Measurements from ENCODE around the gene FAM177B. TPM values are rescaled to one million over a fixed set of nuclear protein-coding genes. Genes with fewer than 3 reads are reported as not detected.

Gene FAM177B
- total RNA-seq = 10 to 100 TPM in 1 of 8 experiments, 1 to 10 TPM in 2, not detected in 5; 1.2 to 11.1 (median 1.4) TPM

DNA sequence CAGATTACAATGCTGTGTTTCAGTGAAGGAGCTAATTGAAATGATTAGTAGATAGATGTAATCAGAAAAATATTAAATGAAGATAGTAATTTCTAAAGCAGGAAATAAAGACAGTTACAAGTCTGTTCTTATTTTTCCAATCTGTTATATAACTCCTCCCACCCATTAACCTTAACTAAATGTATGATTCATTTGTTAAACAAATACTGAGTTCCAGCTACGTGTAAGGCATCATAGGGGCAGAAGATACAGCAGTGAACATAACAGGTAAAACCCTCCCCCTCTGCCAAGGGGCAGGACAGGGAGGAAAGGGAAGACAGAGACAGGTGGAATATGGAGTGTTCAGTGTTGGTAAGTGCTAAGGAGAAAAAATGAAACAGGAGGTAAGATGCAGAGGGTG lies at the start of gene FAM177B:
FAM177B (plus strand) TSS at position 231 of the 400 bp plus-strand sequence. CDS start 9,344 bp downstream, outside the sequence.
- H3K4me1 ChIP-seq (replicated peaks in 1 of 2) = no peaks in the 10 kb centered on the region
- H3K27ac ChIP-seq = no peak within 1 kb of the TSS
- no peak within 1 kb of the TSS for H3K4me3 ChIP-seq
- in situ Hi-C loops (cut with MboI; ENCODE audit: low pct_unique_long_range_greater_than_20kb in 2 of 9, low sequenced_read_pairs in 9 of 9, unreplicated experiment in 9 of 9) = no loop called here
- ATAC-seq (replicated peaks in 6 of 8) = no peak
- 0 to 90% (median 67%) methylated on average over 1 of the region's 1 CpG; no CpG with 5 or more reads in 1 of the 10 experiments for WGBS, 10 experiments

DNA sequence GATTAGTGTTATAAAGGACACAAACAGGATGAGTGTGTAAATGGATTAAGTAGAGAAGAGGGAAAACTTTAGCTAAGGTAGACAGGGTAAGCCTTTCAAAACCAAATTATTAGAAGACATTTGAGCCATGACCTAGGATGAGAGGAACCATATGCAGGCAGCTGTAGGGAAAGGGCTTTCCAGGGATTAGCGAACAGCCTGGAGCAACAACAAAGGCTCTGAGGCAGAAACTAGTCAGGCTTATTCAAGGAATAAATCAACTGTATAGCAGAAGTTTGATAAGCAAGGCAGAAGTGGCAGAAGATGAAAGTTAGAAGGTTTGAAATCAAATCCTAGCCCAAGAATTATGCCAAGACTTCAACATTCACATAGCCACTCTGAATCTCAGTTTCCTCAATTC lies 46.0 kb upstream of the FAM177B start:
- in situ Hi-C loops (cut with MboI; ENCODE audit: low pct_unique_long_range_greater_than_20kb in 2 of 9, low sequenced_read_pairs in 9 of 9, unreplicated experiment in 9 of 9) = no loop called here
- Histone ChIP-seq H3K4me3 (no peak overlapping the region), H3K27ac (no peak overlapping the region), H3K4me1 (replicated peaks in 1 of 2) (no peaks in the 10 kb centered on the region)
- 82 to 100% (median 100%) methylated on average over 1 of the region's 1 CpG; no CpG with 5 or more reads in 2 of the 10 experiments for WGBS, 10 experiments
- ATAC-seq (replicated peaks in 6 of 8) = peak in 1 of 8 experiments; percentile 50

DNA sequence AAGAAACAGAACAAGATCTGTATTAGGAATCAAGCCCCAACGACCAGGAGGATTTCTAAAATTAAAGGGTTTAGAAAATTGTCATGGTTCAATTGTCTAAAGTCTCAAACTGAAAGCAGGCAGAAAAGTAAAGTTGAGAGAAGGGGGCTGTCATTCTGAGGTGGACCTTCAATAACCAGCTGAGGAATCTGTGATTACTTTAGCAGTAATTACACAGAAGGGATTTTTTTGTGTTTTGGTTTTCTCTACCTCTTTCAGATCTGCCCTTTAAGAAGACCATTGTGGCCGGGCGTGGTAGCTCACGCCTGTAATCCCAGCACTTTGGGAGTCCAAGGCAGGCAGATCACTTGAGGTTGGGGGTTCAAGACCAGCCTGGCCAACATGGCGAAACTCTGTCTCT lies 42.1 kb upstream of the FAM177B start:
- 74 to 97% (median 81%) methylated on average over 1 to 5 of the region's 5 CpGs; no CpG with 5 or more reads in 2 of the 10 experiments for WGBS, 10 experiments
- in situ Hi-C loops (cut with MboI; ENCODE audit: low pct_unique_long_range_greater_than_20kb in 2 of 9, low sequenced_read_pairs in 9 of 9, unreplicated experiment in 9 of 9) = no loop called here

DNA sequence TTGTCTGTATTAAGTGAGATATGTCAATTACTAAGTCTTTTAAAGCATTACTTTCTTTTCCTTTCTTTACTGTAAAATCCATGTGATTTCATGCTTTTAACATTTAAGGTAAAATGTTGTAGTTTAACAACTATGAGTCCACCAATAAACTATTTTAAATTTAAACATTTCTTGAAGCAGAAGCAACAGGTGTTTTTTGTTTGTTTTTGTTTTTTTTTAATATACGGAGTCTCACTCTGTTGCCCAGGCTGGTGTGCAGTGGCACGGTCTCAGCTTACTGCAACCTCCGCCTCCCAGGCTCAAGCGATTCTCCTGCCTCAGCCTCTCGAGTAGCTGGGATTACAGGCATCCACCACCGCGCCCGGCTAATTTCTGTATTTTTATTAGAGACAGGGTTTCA lies 40.3 kb upstream of the FAM177B start:
- Histone ChIP-seq H3K4me1 (replicated peaks in 1 of 2) (no peaks in the 10 kb centered on the region), H3K27ac (no peak overlapping the region), H3K4me3 (no peak overlapping the region)
- ATAC-seq (replicated peaks in 6 of 8) = no peak
- in situ Hi-C loops (cut with MboI; ENCODE audit: low pct_unique_long_range_greater_than_20kb in 2 of 9, low sequenced_read_pairs in 9 of 9, unreplicated experiment in 9 of 9) = no loop called here
- WGBS, 10 experiments = 86 to 100% (median 98%) methylated on average over 3 to 8 of the region's 8 CpGs

More for the DNA sequence above, 42.1 kb upstream of the FAM177B start:
- Histone ChIP-seq H3K4me3 (no peak overlapping the region), H3K4me1 (replicated peaks in 1 of 2) (no peaks in the 10 kb centered on the region), H3K27ac (no peak overlapping the region)
- no peak for ATAC-seq (replicated peaks in 6 of 8)

DNA sequence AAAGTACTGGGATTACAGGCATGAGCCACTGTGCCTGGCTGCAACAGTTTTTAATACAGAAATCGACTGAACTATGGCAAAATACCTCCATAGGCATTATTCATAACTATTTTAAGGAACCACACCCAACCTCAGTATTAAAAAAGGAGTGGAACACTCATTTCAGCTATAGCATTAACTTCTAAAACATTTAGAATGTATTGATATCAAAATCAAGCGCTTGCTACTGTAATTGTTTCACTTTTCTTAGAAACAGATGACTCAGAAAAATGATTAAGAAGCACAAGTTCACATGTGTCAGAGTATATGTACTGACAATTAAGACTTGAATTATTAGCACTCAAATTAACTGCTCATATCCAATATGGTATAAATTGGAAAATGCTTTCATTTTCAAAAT lies 39.8 kb upstream of the FAM177B start:
- Histone ChIP-seq H3K4me3 (no peak overlapping the region), H3K4me1 (replicated peaks in 1 of 2) (no peaks in the 10 kb centered on the region), H3K27ac (no peak overlapping the region)
- in situ Hi-C loops (cut with MboI; ENCODE audit: low pct_unique_long_range_greater_than_20kb in 2 of 9, low sequenced_read_pairs in 9 of 9, unreplicated experiment in 9 of 9) = no loop called here
- peak in 1 of 8 experiments; percentile 30 for ATAC-seq (replicated peaks in 6 of 8)
- 57 to 100% (median 91%) methylated on average over 1 to 2 of the region's 2 CpGs; no CpG with 5 or more reads in 2 of the 10 experiments for WGBS, 10 experiments

DNA sequence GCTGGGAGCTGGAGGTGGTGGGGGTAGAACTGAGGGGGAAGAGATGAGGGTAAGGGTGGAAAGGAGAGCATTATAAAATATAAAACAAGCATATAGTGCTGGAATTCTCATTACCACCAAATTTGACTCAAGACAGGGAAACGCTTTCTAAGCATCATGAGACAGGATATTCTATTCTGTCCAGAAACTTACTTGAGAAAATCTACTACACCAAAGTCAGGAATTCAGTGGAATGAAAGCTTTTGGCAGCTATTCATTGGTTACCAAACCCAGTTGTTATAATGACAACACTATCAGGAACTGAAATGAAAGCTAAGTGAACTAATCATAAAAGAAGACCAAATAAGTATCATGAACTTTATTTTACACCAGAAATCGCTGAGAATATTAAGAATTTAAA lies 39.2 kb upstream of the FAM177B start:
- no peak overlapping the region for H3K27ac ChIP-seq
- peak in 1 of 8 experiments; percentile 44 for ATAC-seq (replicated peaks in 6 of 8)
- 43 to 100% (median 93%) methylated on average over 1 to 2 of the region's 2 CpGs for WGBS, 10 experiments
- no peak overlapping the region for H3K4me3 ChIP-seq
- H3K4me1 ChIP-seq (replicated peaks in 1 of 2) = no peaks in the 10 kb centered on the region
- in situ Hi-C loops (cut with MboI; ENCODE audit: low pct_unique_long_range_greater_than_20kb in 2 of 9, low sequenced_read_pairs in 9 of 9, unreplicated experiment in 9 of 9) = no loop called here

DNA sequence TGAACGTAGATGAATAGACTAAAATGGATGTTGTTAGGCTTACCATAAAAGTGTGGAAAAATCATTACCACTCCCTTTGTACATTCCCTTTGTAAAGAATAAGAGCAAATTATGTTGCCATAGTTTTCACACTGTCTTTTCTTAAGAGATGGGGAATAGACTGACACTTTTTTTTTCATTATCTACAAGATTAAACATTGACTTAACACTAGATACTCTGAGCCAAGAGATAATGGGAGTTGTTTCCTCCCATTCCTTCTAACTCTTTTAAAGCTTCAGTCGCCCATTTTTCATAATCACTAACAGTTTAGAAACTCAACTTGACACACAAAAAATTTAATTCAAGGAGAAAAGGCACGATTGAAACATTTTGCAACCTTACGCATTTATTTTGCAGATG lies 34.8 kb upstream of the FAM177B start:
- Histone ChIP-seq H3K4me3 (no peak overlapping the region), H3K4me1 (replicated peaks in 1 of 2) (no peaks in the 10 kb centered on the region), H3K27ac (no peak overlapping the region)
- no peak for ATAC-seq (replicated peaks in 6 of 8)
- WGBS, 10 experiments = 75 to 100% (median 89%) methylated on average over 3 to 4 of the region's 4 CpGs
- in situ Hi-C loops (cut with MboI; ENCODE audit: low pct_unique_long_range_greater_than_20kb in 2 of 9, low sequenced_read_pairs in 9 of 9, unreplicated experiment in 9 of 9) = no loop called here

DNA sequence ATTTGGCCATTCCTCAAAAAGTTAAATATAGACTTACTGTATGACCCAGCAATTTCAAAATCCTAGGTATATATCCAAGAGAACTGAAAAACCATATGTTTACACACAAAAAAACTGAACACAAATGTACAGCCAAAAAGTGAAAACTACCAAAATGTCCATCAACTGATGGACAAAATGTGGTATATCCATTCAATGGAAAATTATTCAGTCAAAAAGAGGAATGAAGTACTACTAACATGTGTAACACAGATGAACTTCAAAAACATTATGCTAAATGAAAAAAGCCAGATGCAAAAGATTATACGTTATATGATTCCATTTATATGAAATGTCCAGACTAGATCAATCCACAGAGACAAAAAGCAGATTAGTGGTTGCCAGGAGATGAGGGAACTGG lies 32.7 kb upstream of the FAM177B start:
- no peak overlapping the region for H3K27ac ChIP-seq
- WGBS, 10 experiments = 36 to 100% (median 98%) methylated on average over 1 of the region's 1 CpG; no CpG with 5 or more reads in 2 of the 10 experiments
- in situ Hi-C loops (cut with MboI; ENCODE audit: low pct_unique_long_range_greater_than_20kb in 2 of 9, low sequenced_read_pairs in 9 of 9, unreplicated experiment in 9 of 9) = no loop called here
- H3K4me1 ChIP-seq (replicated peaks in 1 of 2) = no peaks in the 10 kb centered on the region
- H3K4me3 ChIP-seq = no peak overlapping the region
- ATAC-seq (replicated peaks in 6 of 8) = no peak

DNA sequence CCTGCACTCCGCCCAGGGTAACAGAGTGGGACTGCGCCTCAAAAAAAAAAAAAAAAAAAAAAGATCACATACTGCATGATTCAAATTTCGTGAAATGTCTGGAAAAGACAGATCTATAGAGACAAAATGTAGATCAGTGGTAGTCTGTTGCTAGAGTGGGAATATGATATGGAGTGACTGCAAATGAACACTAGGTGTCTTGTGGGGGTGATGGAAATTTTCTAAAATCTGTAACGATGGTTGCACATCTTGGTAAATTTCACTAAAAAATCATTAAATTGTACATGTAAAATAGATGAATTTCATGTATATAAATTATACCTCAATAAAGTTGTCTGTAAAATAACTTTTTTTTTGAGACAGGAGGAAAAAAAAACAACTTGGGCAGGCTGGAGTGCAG lies 30.2 kb upstream of the FAM177B start:
- ATAC-seq (replicated peaks in 6 of 8) = no peak
- no peak overlapping the region for H3K4me3 ChIP-seq
- WGBS, 10 experiments = 75 to 100% (median 87%) methylated on average over 1 to 4 of the region's 4 CpGs

DNA sequence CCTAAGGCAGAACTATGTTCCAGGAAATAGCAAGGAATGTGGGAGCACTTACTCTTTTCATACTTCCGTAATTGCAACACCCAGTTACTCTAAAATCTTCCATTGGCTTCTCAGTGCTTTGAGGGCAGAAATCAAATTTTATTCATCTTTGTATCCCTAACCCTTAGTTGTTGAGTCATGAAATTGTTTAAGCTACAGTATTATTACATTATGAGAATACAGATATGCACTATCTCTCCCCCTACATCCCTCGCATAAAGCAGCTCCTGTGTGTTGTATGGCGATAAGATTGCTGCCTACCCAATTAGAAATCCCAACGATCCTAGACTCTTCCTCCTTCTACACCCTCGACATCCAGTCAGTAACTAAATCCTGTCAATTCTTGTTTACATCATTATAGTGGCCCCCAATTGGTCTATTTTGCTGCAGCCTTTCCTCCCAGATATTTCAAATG lies 27.3 kb upstream of the FAM177B start:
- no peak for ATAC-seq (replicated peaks in 6 of 8)
- 65 to 100% (median 83%) methylated on average over 1 to 5 of the region's 5 CpGs for WGBS, 10 experiments
- in situ Hi-C loops (cut with MboI; ENCODE audit: low pct_unique_long_range_greater_than_20kb in 2 of 9, low sequenced_read_pairs in 9 of 9, unreplicated experiment in 9 of 9) = no loop called here
- Histone ChIP-seq H3K4me3 (peak overlapping the region in 3 of 5 donors; percentile 63 to 93 (median 86)), H3K27ac (no peak overlapping the region), H3K4me1 (replicated peaks in 1 of 2) (peaks cover 3 to 14% of the 10 kb centered on the region in 2 donors)

More for the DNA sequence above, 30.2 kb upstream of the FAM177B start:
- peaks cover 3 to 10% of the 10 kb centered on the region in 2 donors for H3K4me1 ChIP-seq (replicated peaks in 1 of 2)
- in situ Hi-C loops (cut with MboI; ENCODE audit: low pct_unique_long_range_greater_than_20kb in 2 of 9, low sequenced_read_pairs in 9 of 9, unreplicated experiment in 9 of 9) = no loop called here
- no peak overlapping the region for H3K27ac ChIP-seq

DNA sequence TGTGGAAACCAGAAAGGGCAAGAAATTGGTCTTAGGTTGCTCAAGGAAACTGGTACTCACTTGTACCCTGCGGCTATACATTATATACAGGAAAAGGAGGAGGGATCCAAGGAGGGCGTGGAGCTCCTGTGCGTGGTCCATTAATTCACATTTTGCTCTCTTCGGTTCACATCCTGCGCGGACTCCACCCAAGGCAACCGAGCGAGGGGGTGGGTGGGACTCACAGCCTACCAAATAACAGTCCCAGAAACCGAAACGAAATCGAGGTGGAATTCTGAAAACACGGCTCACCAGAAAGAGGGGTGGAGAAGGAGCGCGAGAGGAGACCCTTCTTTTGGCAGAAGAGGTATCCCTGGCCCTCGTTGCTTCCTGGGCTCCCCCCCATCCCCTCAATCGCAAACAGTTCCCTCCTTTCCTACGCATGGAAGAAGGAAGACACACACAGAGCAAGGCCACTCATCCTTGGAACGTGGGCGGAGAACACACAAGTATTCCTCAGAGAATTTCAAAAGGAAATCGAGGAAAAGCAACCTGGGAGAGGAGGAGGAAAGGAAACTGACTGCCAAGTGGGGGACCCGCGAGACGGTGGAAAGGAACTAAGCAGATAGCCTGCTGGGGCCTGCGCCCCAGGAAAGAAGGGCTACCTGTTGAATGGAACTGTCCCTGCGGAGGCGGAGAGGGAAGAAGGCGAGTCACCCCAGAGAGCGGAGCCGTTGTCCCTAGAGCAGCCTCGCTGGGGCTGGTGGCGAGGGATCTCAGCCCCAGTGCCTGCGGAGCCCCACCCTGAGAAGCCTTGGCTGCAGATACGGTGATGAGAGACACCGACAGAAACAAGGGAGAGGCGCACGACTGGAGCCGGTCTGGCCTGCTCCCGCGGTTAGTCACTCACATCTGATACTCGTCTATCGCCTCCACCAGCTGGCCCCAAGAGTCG lies 25.4 kb upstream of the FAM177B start:
- in situ Hi-C loops (cut with MboI; ENCODE audit: low pct_unique_long_range_greater_than_20kb in 2 of 9, low sequenced_read_pairs in 9 of 9, unreplicated experiment in 9 of 9) = no loop called here
- 0 to 3% (median 0%) methylated on average over 3 to 30 of the region's 42 CpGs; no CpG with 5 or more reads in 1 of the 10 experiments for WGBS, 10 experiments
- peak; percentile 39 to 55 (median 43) for ATAC-seq (replicated peaks in 6 of 8)

DNA sequence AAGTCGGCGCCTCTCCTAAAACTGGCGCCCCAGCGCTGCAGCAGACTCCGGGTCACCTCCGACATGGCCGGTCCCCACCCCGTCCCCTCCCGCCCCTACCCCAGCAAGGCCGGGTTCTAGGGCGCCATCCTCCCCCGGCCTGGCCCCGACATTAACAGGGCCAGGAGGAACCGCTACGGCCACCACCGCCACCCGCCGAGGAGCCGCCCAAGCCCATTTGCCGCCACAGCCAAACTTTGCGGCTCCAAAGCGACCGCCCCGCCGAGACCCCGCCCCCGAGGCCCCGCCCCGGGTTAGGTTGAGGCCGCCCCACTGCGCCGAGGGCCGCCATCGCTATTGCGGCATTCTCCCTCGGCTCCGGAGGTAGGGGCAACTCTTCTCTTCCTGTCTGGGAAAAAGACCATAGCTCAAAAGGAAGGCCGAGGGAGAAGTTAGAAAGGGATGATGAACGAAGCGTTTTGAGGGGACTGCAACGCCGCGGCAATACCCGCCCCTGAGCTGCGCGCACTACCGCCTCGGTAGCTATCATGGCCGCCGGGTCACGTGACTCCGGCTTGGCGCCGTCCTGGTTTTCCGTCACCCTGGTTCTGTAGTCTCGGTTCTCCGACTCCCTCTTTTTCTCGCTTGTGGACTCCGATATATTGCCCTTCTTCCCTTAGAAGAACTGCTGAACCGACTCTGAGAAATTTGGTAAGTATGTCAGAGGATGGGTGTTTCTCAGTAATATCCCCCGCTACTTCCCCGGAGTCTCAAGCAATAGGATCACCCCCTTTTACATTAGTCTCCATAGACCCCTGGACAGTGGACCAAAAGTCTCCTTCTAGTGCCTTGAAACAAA lies 24.5 kb upstream of the FAM177B start, which contains the start of the genes AIDA and BROX:
AIDA (minus strand) TSS at position 239 of the 838 bp plus-strand sequence; CDS start at position 65, 174 bp downstream.
BROX (plus strand) TSS at position 312 of the 838 bp plus-strand sequence. CDS start 3,136 bp downstream, outside the sequence.
- WGBS, 10 experiments = 0 to 1% (median 0%) methylated on average over 1 to 31 of the region's 62 CpGs; no CpG with 5 or more reads in 3 of the 10 experiments

More for the DNA sequence above, 25.4 kb upstream of the FAM177B start:
- Histone ChIP-seq H3K4me3 (peak overlapping the region; percentile 63 to 93 (median 90)), H3K27ac (peak overlapping the region; percentile 37 to 99), H3K4me1 (replicated peaks in 1 of 2) (peaks cover 3 to 14% of the 10 kb centered on the region in 2 donors)

More for the DNA sequence above, 24.5 kb upstream of the FAM177B start, which contains the start of the genes AIDA and BROX:
- peak; percentile 71 to 82 (median 80) for ATAC-seq (replicated peaks in 6 of 8)
- peaks cover 3 to 14% of the 10 kb centered on the region in 2 donors for H3K4me1 ChIP-seq (replicated peaks in 1 of 2)
- H3K27ac ChIP-seq = peak within 1 kb of the TSS; percentile 98 to 99
- in situ Hi-C loops (cut with MboI; ENCODE audit: low pct_unique_long_range_greater_than_20kb in 2 of 9, low sequenced_read_pairs in 9 of 9, unreplicated experiment in 9 of 9) = no loop called here
- H3K4me3 ChIP-seq = peak within 1 kb of the TSS; percentile 63 to 93 (median 90)

All from motor neuron (in vitro differentiated cells).